ENCODE measurements around the gene MEX3D.

Gene MEX3D

GRCh38 chr19:1558552-1558951 lies 9.6 kb downstream of the MEX3D start:
- Histone ChIP-seq H3K27ac (ENCODE audit: low read depth, low read length) (no peak overlapping the region), H2BK5ac (ENCODE audit: low read length) (no peak overlapping the region), H3K27me3 (ENCODE audit: insufficient read depth, low read length, poor library complexity) (no peaks in the 10 kb centered on the region), H3K4me3 (ENCODE audit: low read length) (no peak overlapping the region), H3K56ac (ENCODE audit: low read length) (no peak overlapping the region), H2BK120ac (ENCODE audit: low read depth, low read length) (no peak overlapping the region), H3K4me2 (ENCODE audit: low read length) (no peak overlapping the region), H3K4me1 (ENCODE audit: control insufficient read depth, low read depth, low read length) (no peaks in the 10 kb centered on the region), H4K8ac (ENCODE audit: low read depth, low read length) (no peak overlapping the region), H4K5ac (ENCODE audit: low read length) (no peak overlapping the region), H3K79me1 (ENCODE audit: low read length) (peaks cover 28% of the 10 kb centered on the region), H3K36me3 (ENCODE audit: control insufficient read depth, insufficient read depth, low read length) (peaks cover 9% of the 10 kb centered on the region), H3K23ac (ENCODE audit: low read length) (no peak overlapping the region), H2BK15ac (replicated peaks; ENCODE audit: low read depth) (no peak overlapping the region), H3K9ac (ENCODE audit: low read length) (no peak overlapping the region), H2AK5ac (ENCODE audit: low read length) (no peak overlapping the region), H3K18ac (ENCODE audit: low read length) (no peak overlapping the region), H3K4ac (ENCODE audit: low read depth, low read length) (no peak overlapping the region), H3K79me2 (ENCODE audit: control insufficient read depth, insufficient read depth, low read length) (peaks cover 41% of the 10 kb centered on the region)
- WGBS (ENCODE audit: extremely low coverage, insufficient coverage, low lambda C conversion rate) = no CpG with 5 or more reads among the region's 12 CpGs
- DNase-seq = no peak

- H3K27ac ChIP-seq (ENCODE audit: low read depth, low read length) = no peak overlapping the region
- no peak overlapping the region for H3K56ac ChIP-seq (ENCODE audit: low read length)
- H3K36me3 ChIP-seq (ENCODE audit: control insufficient read depth, insufficient read depth, low read length) = peaks cover 9% of the 10 kb centered on the region
- no peaks in the 10 kb centered on the region for H3K27me3 ChIP-seq (ENCODE audit: insufficient read depth, low read length, poor library complexity)
- no peak overlapping the region for H3K4me3 ChIP-seq (ENCODE audit: low read length)
- no peak overlapping the region for H3K18ac ChIP-seq (ENCODE audit: low read length)
- H3K79me2 ChIP-seq (ENCODE audit: control insufficient read depth, insufficient read depth, low read length) = peaks cover 27% of the 10 kb centered on the region
- H3K4me2 ChIP-seq (ENCODE audit: low read length) = no peak overlapping the region
- no peak overlapping the region for H4K5ac ChIP-seq (ENCODE audit: low read length)
- H3K4ac ChIP-seq (ENCODE audit: low read depth, low read length) = no peak overlapping the region
- H2BK5ac ChIP-seq (ENCODE audit: low read length) = no peak overlapping the region
- no peak overlapping the region for H2BK120ac ChIP-seq (ENCODE audit: low read depth, low read length)
- DNase-seq = no peak
- H4K8ac ChIP-seq (ENCODE audit: low read depth, low read length) = no peak overlapping the region
- H2BK15ac ChIP-seq (replicated peaks; ENCODE audit: low read depth) = no peak overlapping the region
- peaks cover 22% of the 10 kb centered on the region for H3K79me1 ChIP-seq (ENCODE audit: low read length)
- no peak overlapping the region for H2AK5ac ChIP-seq (ENCODE audit: low read length)
- H3K9ac ChIP-seq (ENCODE audit: low read length) = no peak overlapping the region
- H3K23ac ChIP-seq (ENCODE audit: low read length) = no peak overlapping the region
- no CpG with 5 or more reads among the region's 66 CpGs for WGBS (ENCODE audit: extremely low coverage, insufficient coverage, low lambda C conversion rate)
- no peaks in the 10 kb centered on the region for H3K4me1 ChIP-seq (ENCODE audit: control insufficient read depth, low read depth, low read length)
Observed at GRCh38 chr19:1556390-1557070, 11.6 kb downstream of the MEX3D start.

- H3K27me3 ChIP-seq (ENCODE audit: insufficient read depth, low read length, poor library complexity) = no peaks in the 10 kb centered on the region
- no peak overlapping the region for H3K27ac ChIP-seq (ENCODE audit: low read depth, low read length)
- H3K79me1 ChIP-seq (ENCODE audit: low read length) = peaks cover 16% of the 10 kb centered on the region
- H3K4me3 ChIP-seq (ENCODE audit: low read length) = no peak overlapping the region
- no CpG with 5 or more reads among the region's 121 CpGs for WGBS (ENCODE audit: extremely low coverage, insufficient coverage, low lambda C conversion rate)
- no peak overlapping the region for H3K56ac ChIP-seq (ENCODE audit: low read length)
- H3K4me2 ChIP-seq (ENCODE audit: low read length) = no peak overlapping the region
- H4K8ac ChIP-seq (ENCODE audit: low read depth, low read length) = no peak overlapping the region
- no peak overlapping the region for H2AK5ac ChIP-seq (ENCODE audit: low read length)
- H2BK5ac ChIP-seq (ENCODE audit: low read length) = no peak overlapping the region
- H3K18ac ChIP-seq (ENCODE audit: low read length) = no peak overlapping the region
- H3K4me1 ChIP-seq (ENCODE audit: control insufficient read depth, low read depth, low read length) = no peaks in the 10 kb centered on the region
- no peak overlapping the region for H4K5ac ChIP-seq (ENCODE audit: low read length)
- DNase-seq = no peak
- no peak overlapping the region for H3K9ac ChIP-seq (ENCODE audit: low read length)
- H3K23ac ChIP-seq (ENCODE audit: low read length) = no peak overlapping the region
- H3K79me2 ChIP-seq (ENCODE audit: control insufficient read depth, insufficient read depth, low read length) = peaks cover 19% of the 10 kb centered on the region
- no peak overlapping the region for H2BK15ac ChIP-seq (replicated peaks; ENCODE audit: low read depth)
- H3K4ac ChIP-seq (ENCODE audit: low read depth, low read length) = no peak overlapping the region
- peaks cover 6% of the 10 kb centered on the region for H3K36me3 ChIP-seq (ENCODE audit: control insufficient read depth, insufficient read depth, low read length)
- no peak overlapping the region for H2BK120ac ChIP-seq (ENCODE audit: low read depth, low read length)
Observed at GRCh38 chr19:1555487-1556389, 12.4 kb downstream of the MEX3D start.

- H3K79me2 ChIP-seq (ENCODE audit: control insufficient read depth, insufficient read depth, low read length) = peaks cover 11% of the 10 kb centered on the region
- no peak overlapping the region for H4K5ac ChIP-seq (ENCODE audit: low read length)
- DNase-seq = no peak
- no peak overlapping the region for H3K4ac ChIP-seq (ENCODE audit: low read depth, low read length)
- no peak overlapping the region for H2BK120ac ChIP-seq (ENCODE audit: low read depth, low read length)
- no peak overlapping the region for H3K27ac ChIP-seq (ENCODE audit: low read depth, low read length)
- no peaks in the 10 kb centered on the region for H3K4me1 ChIP-seq (ENCODE audit: control insufficient read depth, low read depth, low read length)
- no peaks in the 10 kb centered on the region for H3K27me3 ChIP-seq (ENCODE audit: insufficient read depth, low read length, poor library complexity)
- no peak overlapping the region for H3K23ac ChIP-seq (ENCODE audit: low read length)
- H3K9ac ChIP-seq (ENCODE audit: low read length) = no peak overlapping the region
- H3K56ac ChIP-seq (ENCODE audit: low read length) = no peak overlapping the region
- no peak overlapping the region for H2AK5ac ChIP-seq (ENCODE audit: low read length)
- no peak overlapping the region for H4K8ac ChIP-seq (ENCODE audit: low read depth, low read length)
- no peak overlapping the region for H3K18ac ChIP-seq (ENCODE audit: low read length)
- WGBS (ENCODE audit: extremely low coverage, insufficient coverage, low lambda C conversion rate) = no CpG with 5 or more reads among the region's 24 CpGs
- peaks cover 10% of the 10 kb centered on the region for H3K79me1 ChIP-seq (ENCODE audit: low read length)
- peaks cover 6% of the 10 kb centered on the region for H3K36me3 ChIP-seq (ENCODE audit: control insufficient read depth, insufficient read depth, low read length)
- H3K4me3 ChIP-seq (ENCODE audit: low read length) = no peak overlapping the region
- no peak overlapping the region for H2BK15ac ChIP-seq (replicated peaks; ENCODE audit: low read depth)
- no peak overlapping the region for H2BK5ac ChIP-seq (ENCODE audit: low read length)
- H3K4me2 ChIP-seq (ENCODE audit: low read length) = no peak overlapping the region
Observed at GRCh38 chr19:1554968-1555367, 13.2 kb downstream of the MEX3D start.

DNA sequence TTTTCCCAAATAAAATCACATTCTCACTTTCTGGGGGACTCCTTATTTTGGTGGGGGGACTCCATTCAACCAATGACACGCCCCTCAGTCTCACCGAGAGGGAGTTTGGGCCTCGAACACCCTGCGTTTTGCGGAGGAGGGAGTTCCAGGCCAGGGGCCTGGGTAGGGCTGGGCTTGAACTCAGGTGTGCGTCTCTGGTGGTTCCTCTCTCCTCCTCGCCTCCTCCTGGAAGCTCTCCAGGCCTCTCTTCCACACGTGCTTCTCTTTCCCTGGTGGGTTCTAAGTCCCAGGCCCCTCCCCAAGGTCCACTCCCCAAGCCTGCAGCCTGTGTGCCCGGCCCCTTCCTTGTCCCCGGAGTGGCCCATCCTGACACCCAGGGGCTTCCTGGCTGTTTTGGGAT lies 14.7 kb downstream of the MEX3D start:
- H3K79me1 ChIP-seq (ENCODE audit: low read length) = peaks cover 3% of the 10 kb centered on the region
- no peak overlapping the region for H3K23ac ChIP-seq (ENCODE audit: low read length)
- no peaks in the 10 kb centered on the region for H3K27me3 ChIP-seq (ENCODE audit: insufficient read depth, low read length, poor library complexity)
- H2BK5ac ChIP-seq (ENCODE audit: low read length) = no peak overlapping the region
- H4K8ac ChIP-seq (ENCODE audit: low read depth, low read length) = no peak overlapping the region
- H3K4ac ChIP-seq (ENCODE audit: low read depth, low read length) = no peak overlapping the region
- no peak overlapping the region for H3K27ac ChIP-seq (ENCODE audit: low read depth, low read length)
- H3K4me1 ChIP-seq (ENCODE audit: control insufficient read depth, low read depth, low read length) = no peaks in the 10 kb centered on the region
- no peak overlapping the region for H2BK120ac ChIP-seq (ENCODE audit: low read depth, low read length)
- no peak overlapping the region for H3K4me2 ChIP-seq (ENCODE audit: low read length)
- peaks cover under 1% of the 10 kb centered on the region for H3K79me2 ChIP-seq (ENCODE audit: control insufficient read depth, insufficient read depth, low read length)
- DNase-seq = no peak
- no peak overlapping the region for H3K56ac ChIP-seq (ENCODE audit: low read length)
- no peak overlapping the region for H4K5ac ChIP-seq (ENCODE audit: low read length)
- no peak overlapping the region for H2BK15ac ChIP-seq (replicated peaks; ENCODE audit: low read depth)
- no peak overlapping the region for H3K18ac ChIP-seq (ENCODE audit: low read length)
- H3K9ac ChIP-seq (ENCODE audit: low read length) = no peak overlapping the region
- H2AK5ac ChIP-seq (ENCODE audit: low read length) = no peak overlapping the region
- peaks cover 6% of the 10 kb centered on the region for H3K36me3 ChIP-seq (ENCODE audit: control insufficient read depth, insufficient read depth, low read length)
- no CpG with 5 or more reads among the region's 10 CpGs for WGBS (ENCODE audit: extremely low coverage, insufficient coverage, low lambda C conversion rate)
- H3K4me3 ChIP-seq (ENCODE audit: low read length) = no peak overlapping the region
